SH-SY5Y (cell line): ENCODE data around the gene DNAJC21.

Experiments used
- GATA2 ChIP-seq: IDR thresholded peaks from 2 replicates; pipeline ENCODE4 v1.6.1; 2011; ENCODE audit warnings: mild to moderate bottlenecking, low read depth, low read length
- GATA3 ChIP-seq: IDR thresholded peaks from 2 replicates; pipeline ENCODE4 v1.6.1; 2011; ENCODE audit warnings: low read depth, mild to moderate bottlenecking, low read length, moderate library complexity

DNA sequence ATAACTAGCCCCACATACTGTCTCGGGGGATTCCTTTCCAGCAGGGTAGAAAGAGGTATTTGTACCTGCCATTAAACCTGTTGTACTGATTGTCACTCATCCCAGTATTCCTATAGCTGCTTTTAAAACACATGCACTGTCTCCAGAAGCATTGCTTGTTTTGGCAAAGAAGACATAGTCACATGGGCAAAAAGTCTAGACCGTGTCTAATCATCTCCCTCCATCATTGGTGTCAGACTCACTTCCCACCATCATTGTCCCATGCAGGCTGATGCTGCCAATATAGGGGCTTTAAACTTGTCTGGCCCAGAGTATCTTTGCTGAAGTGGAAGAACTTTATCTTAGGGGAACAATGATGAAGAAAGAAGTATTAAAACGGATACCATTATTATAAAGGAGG is 12.6 kb downstream of the DNAJC21 start:
- TF ChIP-seq GATA2 (no peak), GATA3 (no peak)
